NB4 (cell line): ENCODE data around the gene OR4F17.
"Not testable (repeated sequence)": the region's sequence is repeated elsewhere in the genome, so short reads cannot be mapped to it uniquely, and the experiment has no call there.

ENCODE experiments used
- DNase-seq: peaks from one replicate; pipeline ENCODE4 v3.0.0; 2010; ENCODE audit warnings: low read depth
- H3K4me3 ChIP-seq: one replicate; pipeline ENCODE4 v1.5.1; 2011; ENCODE audit warnings: mild to moderate bottlenecking, low read depth, low read length, moderate library complexity

OR4F17 gene

GRCh38 chr19:106804-107203 lies at the start of gene OR4F17:
Gene OR4F17, plus strand, starts transcription at chr19:107104. Its CDS starts 3,575 bp downstream, at chr19:110679.
- DNase-seq, H3K4me3 ChIP-seq: not testable (repeated sequence)

GRCh38 chr19:70793-71192 lies 36.1 kb upstream of the OR4F17 start:
- not testable (repeated sequence) for DNase-seq, H3K4me3 ChIP-seq

GRCh38 chr19:82864-83263 lies 24.0 kb upstream of the OR4F17 start:
- not testable (repeated sequence) for DNase-seq, H3K4me3 ChIP-seq

- not testable (repeated sequence) for DNase-seq, H3K4me3 ChIP-seq
Observed at GRCh38 chr19:83626-84025, 23.3 kb upstream of the OR4F17 start.

- not testable (repeated sequence) for H3K4me3 ChIP-seq, DNase-seq
Observed at GRCh38 chr19:90678-91077, 16.2 kb upstream of the OR4F17 start.

- not testable (repeated sequence) for H3K4me3 ChIP-seq, DNase-seq
Observed at GRCh38 chr19:94794-95193, 12.1 kb upstream of the OR4F17 start.

- not testable (repeated sequence) for DNase-seq, H3K4me3 ChIP-seq
Observed at GRCh38 chr19:97647-98046, 9.3 kb upstream of the OR4F17 start.

- not testable (repeated sequence) for H3K4me3 ChIP-seq, DNase-seq
Observed at GRCh38 chr19:120443-121140, 13.7 kb downstream of the OR4F17 start.
